ENCODE results near the gene TMEM212.
"Not testable (repeated sequence)": the region's sequence is repeated elsewhere in the genome, so short reads cannot be mapped to it uniquely, and the experiment has no call there.

- not testable (repeated sequence) for TF ChIP-seq POLR2A, CTCF (IDR thresholded peaks at IDR 0.05)
Observed at GRCh38 chr3:171906503-171906902, 63.4 kb downstream of the TMEM212 start.
